CD4-positive, alpha-beta T cell treated with Interleukin-6 for 4 hours (primary cell): ENCODE measurements around the gene GCFC2.
"Not testable (repeated sequence)": the region's sequence is repeated elsewhere in the genome, so short reads cannot be mapped to it uniquely, and the experiment has no call there.

Source experiments
- DNase-seq: peaks from one replicate; pipeline ENCODE4 v3.0.0-alpha.2; 2020; ENCODE audit warnings: mixed read lengths

Gene GCFC2

DNA sequence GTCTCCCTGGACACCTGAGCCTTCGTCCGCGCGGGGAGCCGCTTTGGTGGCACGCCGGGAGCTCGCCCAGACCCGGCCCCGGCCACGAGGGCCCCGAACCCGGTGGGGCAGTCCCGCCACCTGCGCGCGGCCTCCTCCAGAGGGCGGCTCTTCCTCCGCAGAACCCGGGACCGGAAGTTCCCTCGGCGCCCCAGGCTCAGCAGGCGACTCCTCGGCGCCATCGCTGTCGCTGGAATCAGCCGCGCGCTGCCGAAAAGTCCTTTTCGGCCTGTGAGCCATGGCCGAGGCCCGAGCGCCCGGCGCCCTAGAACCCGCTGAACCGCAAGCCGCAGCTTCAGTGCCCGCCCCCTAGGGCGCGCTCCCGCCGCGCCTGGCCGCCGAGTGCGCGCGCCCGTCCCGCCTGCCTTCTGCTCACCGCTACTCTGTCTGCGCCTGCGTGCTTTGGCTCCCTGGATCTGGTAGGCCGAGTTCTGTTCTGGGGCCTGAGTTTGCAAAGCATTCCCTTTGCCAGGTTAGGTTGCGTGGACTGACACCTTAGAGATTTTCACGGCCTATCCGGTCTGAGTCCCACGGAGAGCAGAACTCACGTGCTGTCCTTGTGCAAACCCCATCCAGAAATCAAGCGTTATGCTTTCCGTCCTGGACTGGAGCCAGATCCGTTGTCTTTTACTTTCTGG is at the start of gene GCFC2:
TSS of gene GCFC2 (minus strand) at position 339 of the 677 bp plus-strand sequence. CDS start at position 279, 60 bp downstream.
- peak; percentile 88 for DNase-seq

DNA sequence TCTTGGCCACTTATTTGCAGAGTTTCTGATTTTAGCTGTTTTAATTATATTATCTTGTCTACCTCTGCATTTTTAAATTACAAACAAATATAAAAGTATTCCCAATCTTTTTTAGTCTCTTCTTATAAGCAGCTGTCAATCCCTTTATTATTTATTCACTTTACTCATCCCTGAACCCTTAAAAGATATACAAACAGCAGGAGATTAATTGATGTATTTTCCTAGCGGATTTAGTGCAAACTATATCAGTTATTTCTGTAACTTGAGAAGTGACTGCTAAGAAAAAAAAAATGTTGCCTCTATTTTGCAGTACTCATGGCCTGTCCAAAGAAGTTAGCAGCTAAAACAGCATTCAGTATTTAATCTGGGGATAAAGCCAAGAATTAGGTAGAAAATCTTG is 42.1 kb upstream of the GCFC2 start:
- DNase-seq: no peak

GRCh38 chr2:75751824-75752468 is 41.2 kb upstream of the GCFC2 start:
- no peak for DNase-seq

DNA sequence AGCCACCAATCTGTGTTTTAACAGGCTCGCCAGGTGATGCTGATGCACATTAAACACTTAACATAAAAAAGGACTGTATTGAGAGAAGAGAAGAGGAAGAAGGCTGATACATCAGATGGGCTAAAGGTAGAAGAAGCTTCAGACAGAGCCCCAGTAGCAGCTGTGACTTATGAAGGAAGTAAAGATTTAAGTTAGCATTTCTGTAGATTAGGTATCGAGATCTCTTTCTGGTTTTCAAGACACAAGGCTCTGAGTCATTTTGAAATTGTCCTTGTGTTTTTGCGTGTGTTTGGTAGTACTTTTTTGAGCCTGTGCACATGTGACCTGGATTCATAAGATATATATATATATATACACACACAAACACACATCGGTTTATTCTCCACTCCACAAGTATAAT is 40.6 kb upstream of the GCFC2 start:
- DNase-seq: no peak

GRCh38 chr2:75737961-75738360 is 27.2 kb upstream of the GCFC2 start:
- DNase-seq: no peak

- DNase-seq: no peak
Observed at GRCh38 chr2:75736276-75736675, 25.6 kb upstream of the GCFC2 start.

- DNase-seq: no peak
Observed at GRCh38 chr2:75729861-75730260, 19.1 kb upstream of the GCFC2 start.

GRCh38 chr2:75728614-75729419 is 18.1 kb upstream of the GCFC2 start:
- no peak for DNase-seq

DNA sequence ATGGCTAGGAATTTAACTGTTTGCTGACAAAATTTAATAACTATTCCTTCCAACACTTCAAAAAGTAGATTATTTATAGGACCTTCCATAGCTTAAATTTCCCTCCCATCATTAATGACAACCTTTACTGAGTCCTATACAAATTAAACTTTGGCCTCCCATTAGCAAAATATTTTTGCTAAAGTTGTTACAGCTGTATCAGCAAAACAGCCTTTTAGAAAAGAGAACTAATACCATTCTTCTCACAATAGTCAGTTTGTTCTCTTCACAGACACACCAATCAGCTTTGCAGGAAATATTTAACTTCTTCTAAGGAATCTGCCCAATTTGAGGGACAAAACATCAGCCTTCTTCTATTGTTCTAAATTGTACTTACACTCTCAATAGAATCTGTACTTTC is 12.0 kb upstream of the GCFC2 start:
- DNase-seq: no peak

DNA sequence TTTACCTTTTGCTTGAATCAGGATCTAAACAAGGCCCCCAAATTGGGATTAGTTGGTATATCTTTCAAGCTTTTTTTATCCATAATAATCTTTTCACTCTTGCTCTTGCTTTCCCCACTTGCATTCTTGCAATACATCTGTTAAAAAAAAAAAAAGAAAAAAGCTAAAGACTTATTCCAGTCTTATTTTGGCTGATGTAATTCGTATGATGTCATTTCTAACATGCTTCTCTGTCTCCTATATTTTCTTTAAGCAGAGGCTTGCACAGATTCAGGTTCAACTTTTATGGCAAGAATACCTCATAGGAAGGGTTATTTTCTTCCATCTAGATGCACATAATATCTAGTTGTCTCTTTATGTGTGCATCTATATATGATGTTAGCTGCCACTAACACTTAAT is 9.8 kb upstream of the GCFC2 start:
- DNase-seq: no peak

DNA sequence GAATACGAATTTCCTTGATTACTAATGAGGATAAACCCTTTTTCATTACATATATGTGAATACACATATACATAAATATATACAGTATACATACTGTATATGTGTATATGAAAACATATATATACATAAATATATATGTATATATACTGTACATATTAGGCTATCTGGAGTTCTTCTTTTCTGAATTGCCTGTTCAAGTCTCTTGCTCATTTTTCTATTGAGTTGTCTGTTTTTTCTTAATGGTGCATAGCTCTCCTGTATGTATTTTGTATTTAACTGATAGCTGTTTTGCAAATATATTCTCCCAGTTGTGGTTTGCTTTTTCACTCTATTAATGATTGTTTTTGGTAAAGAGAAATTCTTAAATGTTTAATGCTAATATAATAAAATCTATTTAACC is 8.9 kb upstream of the GCFC2 start:
- no peak for DNase-seq

DNA sequence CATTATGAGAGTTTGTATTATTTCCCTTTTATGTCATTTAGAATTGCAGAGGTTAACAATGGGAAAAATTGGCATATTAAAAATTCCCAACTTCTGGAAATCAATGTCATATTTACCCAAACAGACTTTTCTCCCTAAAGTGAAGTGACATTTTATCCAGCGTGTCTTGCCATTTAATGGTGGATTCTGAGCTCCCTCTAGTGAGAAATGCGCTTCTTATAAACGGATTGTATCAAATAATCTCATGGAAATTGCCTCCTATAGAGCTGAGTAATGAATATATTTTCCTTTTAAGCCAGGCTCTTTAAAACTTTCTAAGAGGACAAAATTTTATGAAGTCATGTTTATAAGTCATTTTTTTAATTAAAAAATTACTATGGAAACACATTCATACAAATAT is 5.7 kb upstream of the GCFC2 start:
- no peak for DNase-seq

DNA sequence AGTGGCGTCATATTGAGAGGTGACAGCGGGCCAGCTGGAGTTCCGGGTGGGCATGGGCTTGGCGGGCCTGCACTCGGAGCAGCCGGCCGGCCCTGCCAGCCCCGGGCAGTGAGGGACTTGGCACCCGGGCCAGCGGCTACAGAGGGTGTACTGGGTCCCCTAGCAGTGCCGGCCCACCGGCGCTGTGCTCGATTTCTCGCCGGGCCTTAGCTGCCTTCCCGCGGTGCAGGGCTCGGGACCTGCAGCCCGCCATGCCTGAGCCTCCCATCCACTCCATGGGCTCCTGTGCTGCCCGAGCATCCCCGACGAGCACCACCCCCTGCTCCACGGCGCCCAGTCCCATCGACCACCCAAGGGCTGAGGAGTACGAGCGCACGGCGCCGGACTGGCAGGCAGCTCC is 875 bp upstream of the GCFC2 start:
- not testable (repeated sequence) for DNase-seq

- no peak for DNase-seq
Observed at GRCh38 chr2:75710220-75710576, 517 bp downstream of the GCFC2 start.

GRCh38 chr2:75709297-75709696 is 1.4 kb downstream of the GCFC2 start:
- DNase-seq: no peak

GRCh38 chr2:75707901-75708300 is 2.8 kb downstream of the GCFC2 start:
- DNase-seq: no peak

DNA sequence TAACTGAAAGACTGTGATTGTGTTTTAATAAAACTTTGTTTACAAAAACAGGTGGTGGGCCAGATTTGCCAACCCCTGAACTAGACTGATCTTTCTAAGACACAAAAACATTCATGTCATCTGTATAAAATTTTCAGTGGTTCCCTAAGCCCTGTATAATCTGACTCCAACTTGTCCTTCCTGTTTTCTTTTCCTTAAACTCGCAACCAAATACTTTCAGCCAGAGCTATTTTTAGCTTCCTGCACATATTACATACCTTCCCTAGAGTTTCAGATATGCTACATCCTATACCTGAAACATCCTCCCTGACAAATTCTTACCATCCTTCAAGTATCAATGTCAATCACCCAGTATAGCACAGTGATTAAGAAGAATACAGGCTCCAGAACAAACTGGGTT is 4.8 kb downstream of the GCFC2 start:
- DNase-seq: no peak

DNA sequence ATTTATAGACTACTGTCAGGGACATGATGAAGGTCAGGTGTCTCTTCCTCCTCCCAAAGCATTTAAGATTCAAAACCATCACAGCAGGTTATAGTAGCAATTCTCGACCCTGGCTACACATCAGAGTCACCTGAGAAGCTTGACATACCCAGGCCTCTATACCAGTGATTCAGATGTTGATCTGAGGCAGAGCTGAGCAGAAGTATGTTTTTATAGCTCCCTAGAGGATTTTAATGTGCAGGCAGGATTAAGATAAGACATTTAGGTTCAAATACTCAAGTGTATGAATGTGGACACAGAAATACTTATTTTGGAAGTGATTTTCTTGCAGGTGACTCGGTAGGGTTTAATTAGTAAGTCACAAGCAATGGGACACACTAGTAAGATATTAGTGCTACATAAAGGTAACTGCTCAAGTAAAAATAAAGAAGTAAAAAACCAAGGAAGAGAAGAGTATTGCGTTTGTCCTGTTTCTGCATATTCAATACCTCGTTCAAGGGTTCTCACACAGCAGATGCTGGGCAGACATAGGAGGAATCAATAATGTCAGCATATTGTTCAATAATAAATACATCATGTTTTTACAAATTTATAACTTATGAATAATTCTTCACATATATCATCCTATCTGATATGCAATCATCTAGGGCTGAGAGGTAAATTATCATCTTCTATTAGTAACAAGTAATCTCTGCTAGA is 7.0 kb downstream of the GCFC2 start:
- no peak for DNase-seq

- DNase-seq: no peak
Observed at GRCh38 chr2:75702593-75702992, 8.1 kb downstream of the GCFC2 start.

GRCh38 chr2:75698918-75699317 is 11.8 kb downstream of the GCFC2 start:
- no peak for DNase-seq

DNA sequence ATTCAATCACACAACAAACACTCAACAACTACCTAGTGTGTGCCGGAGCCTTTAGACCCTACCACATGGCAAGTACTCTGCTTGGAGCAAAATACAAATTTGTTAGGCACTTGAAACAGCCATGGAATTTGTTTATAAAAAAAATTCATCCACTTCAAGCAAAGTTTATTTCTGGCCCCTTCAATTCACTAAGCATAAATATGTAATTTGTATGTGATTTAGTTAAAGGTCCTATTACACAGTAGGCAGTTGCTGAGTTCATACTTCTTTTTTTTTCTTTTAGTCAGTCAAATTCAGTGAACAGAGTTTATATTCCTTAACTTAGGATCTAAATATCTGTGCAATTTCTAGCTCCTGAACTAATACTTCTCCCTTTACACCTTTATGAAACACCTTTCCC is 22.5 kb downstream of the GCFC2 start:
- DNase-seq: no peak

DNA sequence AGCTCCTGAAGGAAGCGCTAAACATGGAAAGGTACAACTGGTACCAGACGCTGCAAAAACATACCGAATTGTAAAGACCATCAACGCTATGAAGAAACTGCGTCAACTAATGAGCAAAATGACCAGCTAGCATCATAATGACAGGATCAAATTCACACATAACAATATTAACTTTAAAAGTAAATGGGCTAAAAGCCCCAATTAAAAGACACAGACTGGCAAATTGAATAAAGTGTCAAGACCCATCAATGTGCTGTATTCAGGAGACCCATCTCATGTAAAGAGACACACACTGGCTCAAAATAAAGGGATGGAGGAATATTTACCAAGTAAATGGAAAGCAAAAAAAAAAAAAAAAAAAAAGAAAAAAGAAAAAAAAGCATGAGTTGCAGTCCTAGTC is 27.3 kb downstream of the GCFC2 start:
- not testable (repeated sequence) for DNase-seq

GRCh38 chr2:75680402-75680801 is 30.3 kb downstream of the GCFC2 start:
- no peak for DNase-seq
